Measurements from ENCODE around the gene TBX15. TPM values are rescaled to one million over a fixed set of nuclear protein-coding genes. Genes with fewer than 3 reads are reported as not detected.

TBX15 gene
- total RNA-seq (under 1 TPM in 6 of 7 donors, not detected in 1; 0.08 to 0.60 (median 0.20) TPM), polyA plus RNA-seq (under 1 TPM; 0.10 to 0.42 TPM)
- long read RNA-seq, donor 1, result 0 reads
- long read RNA-seq, donor 2, result 0 reads
- long read RNA-seq, donor 3, result 0 reads

GRCh38 chr1:118988186-118989005 is at the start of gene TBX15:
TBX15 (minus strand) TSS chr1:118988343; CDS start chr1:118987795, 548 bp downstream.
- Histone ChIP-seq H3K4me1 (ENCODE audit: insufficient read depth) (peaks cover 3% of the 10 kb centered on the region), H3K27me3 (peaks cover 3% of the 10 kb centered on the region), H3K36me3 (no peaks in the 10 kb centered on the region), H3K4me3 (peak within 1 kb of the TSS; percentile 18), H3K27ac (no peak within 1 kb of the TSS), H3K9me3 (no peaks in the 10 kb centered on the region)
- no peak for DNase-seq
- WGBS, 3 donors, result 13% methylated on average over 31 of the region's 31 CpGs
- intact Hi-C loops (cut with DNase I), result no loop called here
- TF ChIP-seq POLR2A (IDR thresholded peaks at IDR 0.05), result no peak
- TF ChIP-seq EP300 (IDR thresholded peaks at IDR 0.05), result no peak
- no peak for TF ChIP-seq CTCF (IDR thresholded peaks at IDR 0.05)

- H3K4me1 ChIP-seq (ENCODE audit: insufficient read depth), result no peaks in the 10 kb centered on the region
- no peak overlapping the region for H3K4me3 ChIP-seq
- TF ChIP-seq CTCF (IDR thresholded peaks at IDR 0.05) (no peak), POLR2A (IDR thresholded peaks at IDR 0.05) (no peak), EP300 (IDR thresholded peaks at IDR 0.05) (no peak)
- intact Hi-C loops (cut with DNase I), result no loop called here
- H3K27me3 ChIP-seq, result no peaks in the 10 kb centered on the region
- DNase-seq, result no peak
- H3K9me3 ChIP-seq, result no peaks in the 10 kb centered on the region
- no peaks in the 10 kb centered on the region for H3K36me3 ChIP-seq
- no peak overlapping the region for H3K27ac ChIP-seq
Measured at GRCh38 chr1:119034359-119034758, 46.2 kb upstream of the TBX15 start.

- no peak for TF ChIP-seq CTCF (IDR thresholded peaks at IDR 0.05)
- no peak for TF ChIP-seq POLR2A (IDR thresholded peaks at IDR 0.05)
- no peak for TF ChIP-seq EP300 (IDR thresholded peaks at IDR 0.05)
- no peak overlapping the region for H3K27ac ChIP-seq
- no peak for DNase-seq
- no peaks in the 10 kb centered on the region for H3K4me1 ChIP-seq (ENCODE audit: insufficient read depth)
- intact Hi-C loops (cut with DNase I), result no loop called here
- 96 to 98% (median 97%) methylated on average over 22 of the region's 22 CpGs for WGBS, 3 donors
- H3K4me3 ChIP-seq, result no peak overlapping the region
- H3K27me3 ChIP-seq, result no peaks in the 10 kb centered on the region
- no peaks in the 10 kb centered on the region for H3K36me3 ChIP-seq
- no peaks in the 10 kb centered on the region for H3K9me3 ChIP-seq
Measured at GRCh38 chr1:119032986-119033385, 44.8 kb upstream of the TBX15 start.

- no peak for DNase-seq
- H3K36me3 ChIP-seq, result no peaks in the 10 kb centered on the region
- H3K4me1 ChIP-seq (ENCODE audit: insufficient read depth), result no peaks in the 10 kb centered on the region
- no peak overlapping the region for H3K4me3 ChIP-seq
- H3K27ac ChIP-seq, result no peak overlapping the region
- H3K9me3 ChIP-seq, result no peaks in the 10 kb centered on the region
- intact Hi-C loops (cut with DNase I), result no loop called here
- TF ChIP-seq CTCF (IDR thresholded peaks at IDR 0.05), result no peak
- 91 to 99% (median 95%) methylated on average over 1 of the region's 1 CpG for WGBS, 3 donors
- H3K27me3 ChIP-seq, result no peaks in the 10 kb centered on the region
Measured at GRCh38 chr1:119027759-119028158, 39.6 kb upstream of the TBX15 start.
